Muscle of back (tissue), 11 donors: Measurements from ENCODE around the gene FAP. TPM values are rescaled to one million over a fixed set of nuclear protein-coding genes. Genes with fewer than 3 reads are reported as not detected.
A peak's percentile ranks its signal among the peaks of the same experiment; 100 is the strongest.

Source experiments
- DNase-seq, 3 donors: peaks; one replicate each; pipeline versions ENCODE4 v3.0.0 to v3.0.0-alpha.2; 2013
- polyA plus RNA-seq, 10 donors: library from polyadenylated mRNA; unstranded; fragments of 120-200 nt; gene quantifications; one replicate each; pipeline ENCODE4 v1.2.1, GENCODE V29; 2013; ENCODE audit not compliant: insufficient read length in 10 of 10

Gene FAP
- polyA plus RNA-seq, 10 donors = 66.8 to 131 (median 76.9) TPM

DNA sequence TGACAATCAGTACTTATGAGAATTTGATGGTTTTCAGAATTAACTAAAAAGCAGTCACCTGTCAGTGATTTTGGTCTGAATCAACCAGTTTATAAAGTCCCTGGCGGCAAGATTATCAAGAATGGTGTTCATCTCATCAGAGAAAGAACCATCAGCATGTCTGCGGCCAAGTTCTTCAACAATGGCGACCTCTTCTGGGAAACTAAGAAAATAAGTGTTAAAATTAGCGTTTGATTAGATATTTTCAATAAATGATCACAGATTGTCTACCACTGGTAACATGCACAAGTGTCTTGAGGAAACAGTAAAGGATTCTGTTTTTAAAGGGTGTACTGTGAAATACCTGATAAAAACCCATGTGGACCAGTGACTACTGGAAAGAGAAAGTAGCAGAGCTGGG, 99.3 kb downstream of the FAP start:
- no peak for DNase-seq

DNA sequence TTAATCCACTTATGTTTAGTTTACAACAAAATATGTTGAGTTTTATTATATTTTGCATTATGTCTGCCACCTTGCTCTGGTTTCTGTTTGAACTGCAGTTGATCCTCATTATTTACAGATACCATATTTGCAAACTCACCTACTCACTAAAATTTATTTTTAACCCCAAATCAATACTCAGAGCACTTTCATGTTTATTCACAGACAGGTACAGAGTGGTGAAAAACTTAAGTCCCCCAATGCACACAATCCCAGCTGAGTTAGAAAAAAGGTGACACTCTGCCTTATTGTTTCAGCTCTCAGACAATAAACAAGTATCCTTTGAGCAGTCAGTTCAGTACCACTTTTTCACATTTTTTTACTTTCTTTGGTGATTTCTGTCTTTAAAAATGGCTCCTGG, 104.9 kb downstream of the FAP start:
- DNase-seq = no peak

DNA sequence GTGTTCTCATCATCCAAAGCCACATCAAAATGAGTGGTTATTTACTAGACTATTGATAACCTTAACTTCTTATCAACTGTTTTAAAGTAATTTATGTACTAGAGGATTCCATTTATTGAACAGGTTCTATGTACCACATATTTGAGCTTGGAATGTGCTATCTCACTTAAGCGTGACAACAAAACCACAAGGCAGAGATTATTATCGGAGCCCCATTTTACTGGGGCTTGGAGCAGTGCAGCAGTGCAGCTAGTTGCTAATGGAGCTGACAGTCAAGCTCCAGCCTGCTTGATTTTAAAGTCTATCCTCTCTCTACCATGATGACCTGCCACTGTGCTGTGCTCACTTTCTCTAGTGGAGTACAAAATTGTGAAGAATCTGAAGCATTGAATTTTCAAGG, 115.8 kb downstream of the FAP start:
- no peak for DNase-seq

DNA sequence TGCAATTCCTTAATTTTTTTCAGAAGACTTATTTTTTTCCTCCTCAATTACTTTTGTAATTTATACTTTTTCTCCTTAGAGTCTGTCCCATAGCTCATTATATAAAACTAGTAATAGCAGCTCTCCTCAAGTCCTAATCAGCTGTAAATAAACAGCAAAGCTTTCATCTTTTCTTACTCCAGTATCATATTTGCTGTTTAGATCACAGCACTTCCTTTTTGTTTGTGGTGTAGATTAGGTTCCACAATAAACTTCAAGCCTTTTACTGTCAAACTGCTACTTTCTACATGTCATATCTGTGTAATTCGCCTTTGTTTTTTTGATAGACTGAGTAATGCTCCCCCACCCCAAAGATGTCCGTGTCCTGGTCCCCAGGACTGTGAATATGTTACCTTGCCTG, 116.7 kb downstream of the FAP start:
- DNase-seq = no peak

DNA sequence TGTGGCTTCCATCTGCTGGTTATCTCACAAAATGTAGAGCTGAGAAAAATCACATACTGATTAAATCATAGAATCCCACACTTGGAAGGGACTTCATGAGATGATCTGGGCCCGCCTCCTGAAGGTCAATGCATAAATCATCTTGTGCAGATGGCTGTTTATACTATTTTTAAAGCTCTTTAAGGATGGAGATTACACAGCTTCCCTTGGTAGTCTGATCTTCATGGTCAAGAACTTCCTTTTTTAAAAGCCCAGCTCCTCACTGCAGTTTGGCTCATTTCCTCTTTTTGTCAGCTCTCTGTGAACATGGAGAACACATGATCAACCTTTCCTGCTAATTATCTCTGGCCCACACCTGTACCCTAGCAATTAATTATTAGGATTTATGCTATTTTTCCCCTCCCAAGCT, 117.1 kb downstream of the FAP start:
- peak in 2 of 3 donors; percentile 33 to 54 for DNase-seq

DNA sequence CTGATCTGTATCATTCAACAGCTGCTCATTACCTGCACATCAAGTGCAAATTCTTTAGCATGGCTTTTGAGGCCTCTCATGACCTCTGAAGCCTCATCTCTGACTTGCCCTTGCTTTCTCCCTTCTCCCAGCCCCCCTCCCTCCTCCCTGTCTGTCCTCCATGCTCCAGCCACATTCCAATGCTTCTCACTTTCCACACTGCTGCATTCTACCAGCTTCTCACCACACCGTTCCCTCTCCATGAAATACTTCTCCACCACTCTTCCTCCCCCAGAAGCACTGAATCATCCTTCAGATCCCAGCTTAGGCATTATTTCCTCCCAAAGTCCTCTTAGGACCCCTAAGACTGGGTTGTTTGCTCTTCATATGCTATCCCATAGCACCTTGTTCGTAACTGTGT, 118.1 kb downstream of the FAP start:
- DNase-seq = no peak

DNA sequence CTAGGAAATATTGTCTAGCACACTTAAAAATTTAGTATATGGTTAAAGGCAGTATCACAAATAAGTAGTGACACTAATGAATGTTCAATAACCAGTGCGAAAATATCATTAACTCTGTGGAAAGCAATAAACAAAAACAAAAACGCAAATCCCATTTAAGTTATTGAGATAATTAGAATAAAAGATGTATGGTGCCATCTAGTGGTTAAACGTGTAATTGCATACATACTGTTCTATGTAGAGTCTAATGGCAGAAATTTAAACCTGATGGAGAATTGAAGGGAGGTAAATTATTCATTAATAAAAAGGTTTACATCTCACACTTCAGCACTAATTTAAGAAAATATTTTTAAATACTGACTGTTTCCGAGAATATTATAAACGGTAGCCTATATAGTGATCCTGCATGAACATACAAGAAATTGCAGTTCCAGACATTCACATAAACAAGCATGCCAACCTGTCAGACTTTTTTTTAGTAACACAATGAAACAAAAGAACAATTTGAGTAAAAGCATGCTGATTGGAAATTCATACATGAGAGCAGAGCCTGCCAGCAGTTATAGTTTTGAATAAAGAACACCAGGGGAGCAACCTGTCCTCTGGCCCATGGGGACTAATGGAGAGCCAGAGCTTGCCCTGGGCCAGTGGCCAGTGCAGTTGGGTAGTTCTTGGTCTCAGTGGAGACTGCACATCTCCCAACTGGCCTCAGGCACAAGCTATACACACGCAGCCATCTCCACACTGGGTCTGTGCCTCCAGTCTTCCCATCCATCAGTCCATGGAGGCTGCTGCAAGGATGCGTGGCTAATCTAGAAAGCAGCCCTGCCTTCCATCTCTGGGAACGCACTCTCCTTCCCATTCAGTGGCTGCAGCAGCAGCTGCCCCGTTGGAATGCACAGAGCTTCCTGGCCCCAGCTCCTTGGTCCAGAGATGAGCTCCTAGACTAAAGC, 119.2 kb downstream of the FAP start:
- peak; percentile 63 to 73 (median 70) for DNase-seq

Other genes starting within 250 kb of the FAP start
- gene DPP4, start 169.2 kb downstream of the FAP start, polyA plus RNA-seq = 10 to 100 TPM in 7 of 10 donors, 1 to 10 TPM in 3; 7.2 to 24.2 (median 12.2) TPM
- gene GCG, start 91.2 kb downstream of the FAP start, polyA plus RNA-seq = 10 to 100 TPM in 7 of 10 donors, 1 to 10 TPM in 3; 4.7 to 52.4 (median 12.9) TPM
- 1 to 10 TPM; 2.2 to 4.3 (median 3.1) TPM for gene IFIH1, start 75.2 kb upstream of the FAP start, polyA plus RNA-seq
- gene GCA, start 100.7 kb upstream of the FAP start, polyA plus RNA-seq = 10 to 100 TPM in 9 of 10 donors, 1 to 10 TPM in 1; 8.1 to 18.8 (median 13.2) TPM